Measurements from ENCODE around the gene LRRC40.
"Not testable (repeated sequence)": the region's sequence is repeated elsewhere in the genome, so short reads cannot be mapped to it uniquely, and the experiment has no call there.

The LRRC40 gene

DNA sequence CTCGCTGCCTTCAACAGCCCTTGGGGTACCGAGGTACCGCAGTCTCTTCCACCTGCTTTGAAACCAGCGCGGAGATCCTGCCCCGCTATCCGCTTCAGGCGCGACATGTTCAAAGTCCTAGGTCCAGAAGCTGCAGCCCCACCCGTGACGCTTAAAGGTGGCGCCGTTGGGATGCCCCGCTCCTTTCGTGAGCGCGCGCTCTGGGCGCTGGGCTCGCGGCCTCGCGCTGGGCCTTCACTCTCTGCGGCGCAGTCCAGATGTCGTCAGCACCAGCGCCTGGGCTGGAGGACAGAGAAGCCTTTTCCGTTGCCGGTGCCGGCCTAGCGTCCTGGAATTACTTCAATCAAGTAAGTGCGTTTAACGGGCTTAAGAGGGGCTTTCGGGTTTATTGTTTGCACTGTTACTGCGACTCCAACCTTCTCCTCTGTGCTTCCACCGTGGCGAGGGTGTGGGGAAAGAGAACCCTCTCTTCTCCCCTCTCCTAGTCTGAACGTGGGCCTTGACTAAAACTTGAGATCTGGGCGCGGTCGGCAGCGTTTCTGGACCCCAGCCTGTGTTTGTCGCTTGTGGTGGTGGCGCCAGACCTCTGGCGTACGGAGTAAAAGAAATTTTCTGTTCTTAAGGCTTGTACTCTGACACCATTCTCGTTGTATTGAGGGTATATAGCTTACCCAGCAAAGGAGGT, at the start of gene LRRC40:
Gene LRRC40 (minus strand): TSS at position 146 of the 685 bp plus-strand sequence. CDS start 39 bp downstream, at position 107.
- peak; percentile 90 for DNase-seq (ENCODE audit: low spot score)

DNA sequence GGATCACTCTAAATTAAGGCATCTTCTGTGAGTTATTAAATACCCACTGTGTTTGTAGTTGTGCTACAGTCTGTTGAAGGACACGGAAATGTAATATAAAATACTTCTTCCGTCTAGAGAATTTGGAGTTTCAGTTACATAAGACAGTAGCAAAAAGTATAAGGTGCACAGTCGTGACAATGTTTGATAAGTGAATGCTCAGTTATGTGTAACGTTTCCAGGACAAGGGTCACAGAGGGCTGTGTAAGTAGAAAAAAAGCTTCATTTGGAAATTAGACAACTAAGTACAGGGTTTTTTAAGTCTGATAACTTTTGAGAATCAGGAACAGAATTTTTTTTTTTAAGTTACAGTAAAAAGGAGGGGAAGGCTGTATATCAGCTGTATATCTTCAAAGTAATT, 43.4 kb upstream of the LRRC40 start:
- no peak for DNase-seq (ENCODE audit: low spot score)

DNA sequence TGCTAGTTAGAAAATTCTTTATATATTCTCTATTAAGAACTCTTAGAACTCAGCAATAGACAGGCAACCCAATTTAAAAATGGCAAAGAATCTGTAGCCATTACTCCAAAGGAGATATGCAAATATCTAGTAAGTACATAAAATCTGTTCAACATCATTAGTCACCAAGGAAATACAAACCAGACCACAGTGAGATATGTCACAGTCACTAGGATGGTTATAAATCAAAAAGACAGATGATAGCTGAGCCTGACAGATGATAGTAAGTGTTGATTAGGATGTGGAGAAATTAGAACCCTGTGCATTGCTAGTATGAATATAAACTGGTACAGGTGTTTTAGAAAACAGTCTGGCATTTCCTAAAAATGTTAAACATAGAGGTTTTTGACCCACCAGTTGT, 42.4 kb upstream of the LRRC40 start:
- no peak for DNase-seq (ENCODE audit: low spot score)

DNA sequence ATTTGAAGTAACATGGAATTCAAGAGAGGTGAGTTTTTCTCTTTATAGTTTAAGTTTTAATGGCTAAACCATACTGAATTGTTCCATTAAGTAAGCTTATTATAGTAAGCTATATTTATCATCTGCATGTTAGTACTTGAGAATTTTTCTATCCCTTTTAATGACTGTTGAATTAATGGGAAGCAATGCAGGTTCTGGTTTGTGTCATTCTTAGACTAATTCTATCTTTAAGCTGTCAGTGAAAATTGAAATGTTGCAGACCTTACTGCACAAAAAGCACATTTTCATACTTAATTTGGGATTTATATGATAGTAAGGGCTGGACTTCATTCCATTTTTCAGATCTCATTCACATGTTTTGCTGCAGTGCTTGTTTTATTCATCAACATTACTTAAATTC, 41.7 kb upstream of the LRRC40 start:
- DNase-seq (ENCODE audit: low spot score): no peak

DNA sequence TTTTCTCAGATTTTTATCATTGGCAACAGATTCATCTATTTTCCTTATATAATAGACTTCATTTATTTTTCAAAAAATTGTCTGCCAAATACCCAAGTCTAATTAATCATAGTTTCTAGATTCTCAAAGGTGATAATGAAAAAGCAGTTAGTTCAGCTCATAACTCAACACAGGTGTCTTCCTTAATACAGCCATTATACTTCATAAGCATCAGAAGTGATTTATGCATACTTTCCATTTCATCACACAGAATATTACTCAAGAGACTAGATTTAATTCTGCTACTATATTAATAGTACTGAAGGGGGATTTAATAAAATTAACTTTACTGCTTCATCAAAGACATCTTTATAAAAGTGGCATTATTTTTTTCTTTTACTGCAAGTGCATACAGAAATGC, 34.6 kb upstream of the LRRC40 start:
- DNase-seq (ENCODE audit: low spot score): no peak

DNA sequence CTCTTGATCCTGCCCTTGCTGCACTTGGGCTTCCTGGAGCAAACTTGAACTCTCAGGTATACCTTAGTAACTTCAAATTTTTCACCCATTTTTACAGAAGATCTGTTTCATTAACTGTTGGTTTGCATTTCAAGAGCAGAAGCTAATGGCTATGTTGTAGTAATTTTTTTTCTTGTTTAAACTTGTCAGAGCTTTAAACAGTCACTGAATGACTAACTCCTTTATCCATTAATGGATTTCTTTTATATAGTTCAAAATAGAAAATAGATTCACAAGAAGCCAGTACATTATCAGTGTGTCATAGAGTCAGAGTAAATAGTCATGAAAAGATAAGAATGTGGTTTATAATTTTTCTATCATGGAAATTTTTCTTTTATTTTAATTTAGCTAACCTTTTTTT, 29.4 kb upstream of the LRRC40 start:
- no peak for DNase-seq (ENCODE audit: low spot score)

DNA sequence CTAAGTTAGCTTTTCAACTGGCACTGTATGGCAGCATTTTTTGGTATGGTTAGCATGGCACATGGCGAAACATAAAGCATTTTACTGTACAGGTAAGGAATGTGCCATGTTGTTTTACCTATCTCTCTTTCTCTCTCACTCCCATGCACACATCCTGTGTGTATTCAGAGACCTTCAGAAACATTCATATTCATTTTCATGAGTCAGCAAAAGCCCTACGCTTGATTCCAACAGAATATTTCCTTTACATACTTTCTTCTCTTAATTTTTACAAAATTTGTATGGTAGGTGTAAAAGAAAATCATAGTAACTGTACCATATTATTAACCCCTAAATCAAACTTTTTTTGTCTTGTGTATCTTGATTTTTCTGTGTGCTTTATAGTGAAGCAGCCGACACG, 26.1 kb upstream of the LRRC40 start:
- DNase-seq (ENCODE audit: low spot score): no peak

DNA sequence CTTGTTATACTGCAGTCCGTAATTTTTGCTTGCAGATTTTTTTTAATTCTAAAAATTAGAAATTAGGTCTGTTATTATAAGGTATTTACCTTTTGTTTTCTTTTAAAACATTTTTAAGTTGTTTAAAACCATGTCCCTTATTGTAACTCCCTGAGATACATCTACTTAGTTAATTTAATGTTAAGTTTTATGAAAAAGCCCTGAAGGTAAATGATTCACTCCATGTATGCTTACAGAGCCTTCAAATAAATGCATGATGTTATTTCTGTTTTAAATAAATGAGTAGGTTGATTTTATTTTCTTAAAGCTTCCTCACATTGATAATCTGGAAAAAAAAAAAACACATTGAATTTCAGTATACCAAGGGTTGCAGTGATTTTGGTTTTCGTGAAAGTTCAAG, 23.3 kb upstream of the LRRC40 start:
- DNase-seq (ENCODE audit: low spot score): no peak

DNA sequence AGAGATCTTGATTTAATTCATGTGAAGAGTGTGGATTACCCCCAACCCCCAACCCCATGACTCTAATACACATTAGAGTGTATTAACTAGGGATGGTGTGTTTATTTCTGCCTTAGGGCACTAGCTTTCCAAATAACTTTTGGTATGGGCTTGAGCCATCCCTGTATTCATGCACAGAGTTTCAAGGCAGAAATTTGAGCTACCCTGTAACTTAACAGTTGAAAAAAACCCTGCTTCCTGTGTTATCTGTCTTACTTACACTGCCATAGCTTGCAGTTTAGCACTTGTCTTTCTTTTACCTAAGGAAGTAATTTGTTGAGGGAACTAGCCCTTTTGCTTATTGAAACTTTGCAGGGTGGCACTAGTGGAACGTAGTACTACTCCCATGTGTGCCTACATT, 22.1 kb upstream of the LRRC40 start:
- no peak for DNase-seq (ENCODE audit: low spot score)

DNA sequence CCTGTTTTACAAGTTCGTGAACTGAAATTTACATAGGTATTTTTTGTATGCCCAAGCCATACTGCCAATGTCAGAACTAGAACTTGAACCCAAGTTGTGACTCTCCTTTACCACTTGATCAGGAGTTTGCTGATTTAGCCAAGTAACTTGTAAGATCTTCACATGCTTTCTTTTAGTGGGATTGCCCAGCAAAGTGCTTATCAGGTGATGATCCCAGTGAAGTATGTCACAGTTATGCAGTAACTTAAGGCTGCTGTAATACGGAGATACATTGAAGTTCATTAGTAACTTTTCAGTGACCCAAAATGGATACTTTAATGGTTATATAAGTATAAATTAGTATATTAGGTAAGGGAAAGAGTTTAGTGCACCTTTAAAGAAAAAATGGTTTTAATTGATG, 19.6 kb upstream of the LRRC40 start:
- DNase-seq (ENCODE audit: low spot score): no peak

DNA sequence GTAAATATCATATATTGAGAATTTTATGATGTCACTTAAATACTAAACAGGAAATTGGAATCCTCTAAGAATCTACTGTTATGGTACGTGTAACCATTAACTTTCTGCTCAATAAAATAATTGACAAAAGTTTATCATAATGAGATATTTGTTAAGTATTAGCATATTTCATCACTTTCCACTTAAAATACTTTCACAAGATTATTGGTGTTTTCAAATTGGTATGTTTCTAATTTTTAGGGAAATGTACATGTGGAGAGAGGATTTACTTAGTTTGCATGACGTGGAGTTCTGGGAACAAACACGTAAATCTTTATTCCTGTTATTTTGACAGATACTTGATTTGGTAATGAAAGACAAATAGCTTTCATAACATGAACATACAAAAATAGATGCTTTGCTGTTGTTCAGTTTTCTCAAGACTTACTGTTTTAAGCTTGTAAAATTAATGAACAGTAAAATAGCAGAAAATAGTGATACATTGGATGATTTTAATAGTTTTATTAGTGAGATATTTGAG, 17.4 kb upstream of the LRRC40 start:
- no peak for DNase-seq (ENCODE audit: low spot score)

DNA sequence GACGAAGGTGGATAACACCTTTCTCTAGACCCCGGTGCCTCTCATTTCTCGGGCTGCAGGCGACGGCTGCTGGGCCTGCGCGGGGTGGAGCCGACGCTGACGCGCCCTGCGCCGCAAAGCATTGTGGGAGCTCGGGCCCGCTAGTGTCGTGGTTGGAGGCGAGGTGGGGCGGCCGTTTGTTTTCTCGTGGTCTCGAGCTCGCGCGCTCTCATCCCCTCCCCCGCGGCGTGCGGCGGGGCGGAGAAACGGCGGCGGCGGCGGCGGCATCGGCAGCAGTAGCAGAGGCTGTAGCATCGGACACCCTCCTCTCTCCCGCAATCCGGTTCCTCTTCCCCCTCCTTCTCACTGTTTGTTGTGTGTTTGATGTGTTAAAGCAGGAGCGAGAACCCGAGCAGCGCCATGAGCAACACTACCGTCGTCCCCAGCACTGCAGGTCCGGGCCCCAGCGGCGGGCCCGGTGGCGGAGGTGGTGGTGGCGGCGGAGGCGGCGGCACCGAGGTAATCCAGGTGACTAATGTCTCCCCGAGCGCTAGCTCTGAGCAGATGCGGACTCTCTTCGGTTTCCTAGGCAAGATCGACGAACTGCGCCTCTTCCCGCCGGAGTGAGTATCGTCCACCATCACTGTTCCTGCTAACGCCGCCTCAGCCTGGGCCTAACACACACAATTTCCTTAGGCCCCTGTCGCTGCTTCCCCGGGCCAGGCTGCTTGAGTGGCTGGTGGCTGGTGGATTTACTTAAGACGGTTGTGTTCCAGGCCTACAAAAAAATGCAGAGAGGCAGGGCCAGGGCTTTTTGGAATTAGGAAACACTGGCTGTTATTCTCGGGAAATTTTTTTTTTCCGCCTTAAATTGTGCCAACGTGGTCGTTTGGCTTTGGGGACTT, 16.1 kb upstream of the LRRC40 start, which contains the start of gene SRSF11:
Gene SRSF11 (plus strand): TSS at position 143 of the 884 bp plus-strand sequence. CDS start 257 bp downstream, at position 400.
- DNase-seq (ENCODE audit: low spot score): peak; percentile 89

DNA sequence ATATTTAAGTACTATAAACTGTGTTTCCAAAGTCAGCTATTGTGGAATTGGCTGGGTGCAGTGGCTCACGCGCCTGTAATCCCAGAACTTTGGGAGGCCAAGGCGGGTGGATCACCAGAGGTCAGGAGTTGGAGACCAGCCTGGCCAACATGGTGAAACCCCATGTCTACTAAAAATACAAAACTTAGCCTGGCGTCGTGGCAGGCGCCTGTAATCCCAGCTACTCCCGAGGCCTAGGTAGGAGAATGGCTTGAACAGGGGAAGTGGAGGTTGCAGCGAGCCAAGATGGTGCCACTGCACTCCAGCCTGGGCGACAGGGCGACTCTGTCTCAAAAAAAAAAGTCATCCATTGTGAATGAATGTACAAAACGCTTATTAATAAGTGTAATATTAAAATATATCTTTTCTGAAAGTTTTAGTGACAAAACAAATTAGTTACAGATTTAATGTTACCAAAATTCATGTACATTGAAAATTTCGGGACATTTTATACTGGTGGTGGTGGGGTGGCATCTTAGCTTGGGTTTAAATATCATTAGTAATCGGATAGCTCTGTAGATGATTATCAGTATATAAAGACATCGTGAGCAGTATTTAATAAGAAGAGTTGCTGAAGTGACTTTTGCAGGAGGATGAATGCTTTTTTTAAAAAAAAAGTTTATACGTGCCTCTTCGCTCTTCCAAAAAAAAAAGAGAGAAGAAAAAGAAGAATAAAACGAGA, 15.3 kb upstream of the LRRC40 start:
- DNase-seq (ENCODE audit: low spot score): no peak

DNA sequence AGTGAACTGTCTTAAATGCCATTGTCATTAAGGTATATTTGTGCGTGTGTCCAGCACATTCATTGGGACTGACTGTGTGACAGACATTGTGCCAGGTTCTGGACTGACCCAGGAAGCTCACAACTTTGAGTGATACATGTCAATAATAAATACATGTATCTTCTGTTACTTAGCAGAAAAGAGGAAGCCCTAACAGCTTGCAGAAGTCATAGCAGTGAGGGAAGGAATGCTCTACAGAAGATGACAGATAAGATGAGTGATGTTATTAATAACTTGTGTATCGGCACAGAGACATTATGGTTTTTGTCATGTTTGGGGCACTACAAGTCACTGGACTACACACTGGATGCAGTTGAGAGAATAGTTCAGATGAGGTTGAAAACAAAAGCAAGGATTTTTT, 14.6 kb upstream of the LRRC40 start:
- DNase-seq (ENCODE audit: low spot score): no peak

DNA sequence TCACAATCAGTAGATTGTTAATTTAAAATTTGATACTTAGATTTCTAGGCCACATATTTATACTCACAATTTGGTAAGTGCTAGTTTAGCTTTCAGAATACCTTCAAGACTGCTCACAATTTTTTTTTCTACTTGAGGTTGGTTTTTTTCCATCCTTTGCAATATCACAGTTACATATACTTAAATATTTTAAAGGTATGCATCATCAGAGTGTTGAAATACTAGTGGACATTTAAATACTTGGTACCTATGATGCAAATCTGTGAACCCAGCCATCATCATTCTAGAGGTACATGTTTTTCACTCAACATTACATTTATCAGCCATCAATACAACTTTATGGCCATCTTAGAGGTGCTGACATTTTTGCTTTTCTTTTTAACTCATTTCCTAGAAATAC, 6.2 kb upstream of the LRRC40 start:
- DNase-seq (ENCODE audit: low spot score): no peak

DNA sequence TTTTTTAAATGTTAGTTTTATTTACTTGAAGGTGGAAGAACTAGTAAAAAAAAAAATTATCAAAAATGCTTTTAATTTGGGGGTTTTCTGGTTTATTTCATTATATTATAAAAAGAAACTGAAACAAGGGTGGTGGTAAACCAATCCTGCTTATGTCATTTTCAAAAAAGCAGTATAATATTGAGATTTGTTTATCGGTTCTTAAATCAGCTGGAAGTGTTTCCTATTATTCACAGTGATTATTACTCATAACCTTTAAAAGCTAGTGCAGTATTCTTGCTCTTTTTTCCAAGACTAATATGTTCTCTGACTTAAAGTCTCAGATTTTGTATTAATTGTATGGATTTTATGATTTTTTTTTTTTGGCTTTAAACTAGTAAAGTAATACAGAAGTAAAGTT, 5.4 kb upstream of the LRRC40 start:
- no peak for DNase-seq (ENCODE audit: low spot score)

DNA sequence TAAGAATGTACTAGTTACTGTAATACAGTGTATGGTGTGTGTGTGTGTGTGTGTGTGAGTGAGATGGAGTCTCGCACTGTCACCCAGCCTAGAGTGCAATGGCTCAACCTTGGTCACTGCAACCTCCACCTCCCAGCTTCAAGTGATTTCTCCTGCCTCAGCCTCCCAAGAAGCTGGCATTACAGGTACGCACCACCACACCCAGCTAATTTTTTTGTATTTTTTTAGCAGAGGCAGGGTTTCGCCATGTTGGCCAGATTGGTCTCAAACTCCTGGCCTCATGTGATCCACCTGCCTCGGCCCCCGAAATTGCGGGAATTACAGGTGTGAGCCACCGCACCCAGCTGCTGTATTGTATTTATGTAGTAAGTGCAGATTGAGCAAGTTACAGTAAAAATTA, 2.9 kb upstream of the LRRC40 start:
- DNase-seq (ENCODE audit: low spot score): no peak

DNA sequence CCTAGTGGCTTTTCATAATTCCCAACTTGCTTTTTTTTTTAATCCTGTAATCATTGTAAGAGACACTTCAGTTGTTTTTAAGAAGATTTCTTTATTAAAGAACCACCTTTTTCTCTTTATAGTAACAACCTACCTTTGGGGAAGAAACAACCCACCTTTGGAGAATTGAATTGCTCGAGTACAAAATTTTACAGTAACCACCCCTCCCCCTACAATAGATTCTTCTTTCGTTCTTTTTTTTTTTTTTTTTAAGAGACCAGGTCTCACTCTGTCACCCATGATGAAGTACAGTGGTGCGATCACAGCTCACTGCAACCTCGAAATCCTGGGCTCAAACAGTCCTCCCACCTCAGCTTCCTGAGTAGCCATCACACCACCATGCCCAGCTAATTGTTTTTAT, 2.1 kb upstream of the LRRC40 start:
- no peak for DNase-seq (ENCODE audit: low spot score)

DNA sequence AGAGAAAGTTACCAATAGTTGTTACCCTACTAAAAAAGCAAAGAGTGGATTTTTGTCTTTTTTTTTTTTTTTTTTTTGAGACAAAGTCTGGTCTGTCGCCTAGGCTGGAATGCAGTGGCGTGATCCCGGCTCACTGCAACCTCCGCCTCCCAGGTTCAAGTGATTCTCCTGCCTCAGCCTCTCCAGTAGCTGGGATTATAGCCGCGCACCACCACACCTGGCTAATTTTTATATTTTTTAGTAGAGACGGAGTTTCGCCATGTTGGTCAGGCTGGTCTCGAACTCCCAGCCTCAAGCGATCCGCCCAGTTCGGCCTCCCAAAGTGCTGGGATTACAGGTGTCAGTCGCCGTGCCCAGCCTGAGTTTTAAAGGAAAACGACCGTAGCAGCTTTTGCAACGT, 1.5 kb upstream of the LRRC40 start:
- not testable (repeated sequence) for DNase-seq (ENCODE audit: low spot score)

DNA sequence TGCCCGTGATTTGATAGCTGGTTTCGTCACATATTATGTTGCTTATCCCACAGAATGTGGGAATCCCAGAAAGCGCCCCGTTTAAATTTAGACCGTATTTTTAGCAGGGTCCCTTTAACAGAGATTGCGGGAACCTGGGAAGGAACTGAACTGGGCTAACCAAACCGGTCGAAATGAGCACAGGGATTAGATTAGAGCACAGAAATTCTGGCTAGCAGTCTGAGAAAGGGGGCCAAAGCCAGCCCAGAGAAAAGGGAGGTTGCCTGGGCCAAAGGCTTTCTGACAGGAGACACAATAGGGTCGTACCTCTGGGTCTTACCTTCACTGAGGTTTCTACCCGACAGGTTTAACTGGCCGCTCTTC, 327 bp downstream of the LRRC40 start:
- DNase-seq (ENCODE audit: low spot score): no peak

DNA sequence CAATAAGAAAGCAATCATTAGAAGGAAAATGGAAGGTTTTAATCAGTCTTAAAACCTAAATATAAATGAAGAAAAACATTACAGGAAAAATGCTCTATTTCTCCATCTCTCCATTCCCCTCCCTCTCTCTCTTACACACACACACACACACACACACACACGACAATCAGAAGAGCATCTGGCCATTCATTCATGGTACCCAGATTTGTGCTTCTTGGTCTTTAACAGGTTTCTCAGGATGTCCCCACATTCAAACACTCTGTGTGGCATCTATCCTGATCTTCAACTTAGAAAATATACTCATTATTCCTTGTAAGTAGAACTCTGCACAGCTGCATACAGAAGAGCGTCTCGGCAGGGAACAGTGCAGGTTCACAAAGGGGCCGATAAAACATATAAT, 779 bp downstream of the LRRC40 start:
- DNase-seq (ENCODE audit: low spot score): no peak

DNA sequence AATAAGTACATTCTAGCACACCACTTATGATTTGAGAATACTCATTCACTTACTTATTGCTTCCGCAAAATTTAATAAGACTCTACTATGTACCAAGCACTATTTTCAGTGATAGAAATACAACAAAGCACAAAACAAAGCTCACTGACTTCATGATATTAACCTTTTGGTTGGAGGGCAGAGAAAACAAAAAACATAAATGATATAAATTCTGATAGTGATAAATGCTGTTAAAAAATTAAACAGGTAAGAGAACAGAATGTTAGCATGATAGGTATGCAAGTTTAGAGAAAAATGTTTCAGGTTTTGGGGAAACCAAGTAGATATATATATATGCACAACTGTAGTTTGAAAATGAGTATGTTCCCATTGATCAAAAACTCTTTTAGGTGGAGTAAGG, 1.2 kb downstream of the LRRC40 start:
- no peak for DNase-seq (ENCODE audit: low spot score)
